ENCODE results near the gene PER3. TPM values are rescaled to one million over a fixed set of nuclear protein-coding genes. Genes with fewer than 3 reads are reported as not detected.

PER3 gene
- total and polyA plus RNA-seq, 9 of the 15 experiments (the other 6 are each of a cell fraction or from before 2014, with no cell fraction given): 11.9 to 22.5 (median 14.6) TPM

DNA sequence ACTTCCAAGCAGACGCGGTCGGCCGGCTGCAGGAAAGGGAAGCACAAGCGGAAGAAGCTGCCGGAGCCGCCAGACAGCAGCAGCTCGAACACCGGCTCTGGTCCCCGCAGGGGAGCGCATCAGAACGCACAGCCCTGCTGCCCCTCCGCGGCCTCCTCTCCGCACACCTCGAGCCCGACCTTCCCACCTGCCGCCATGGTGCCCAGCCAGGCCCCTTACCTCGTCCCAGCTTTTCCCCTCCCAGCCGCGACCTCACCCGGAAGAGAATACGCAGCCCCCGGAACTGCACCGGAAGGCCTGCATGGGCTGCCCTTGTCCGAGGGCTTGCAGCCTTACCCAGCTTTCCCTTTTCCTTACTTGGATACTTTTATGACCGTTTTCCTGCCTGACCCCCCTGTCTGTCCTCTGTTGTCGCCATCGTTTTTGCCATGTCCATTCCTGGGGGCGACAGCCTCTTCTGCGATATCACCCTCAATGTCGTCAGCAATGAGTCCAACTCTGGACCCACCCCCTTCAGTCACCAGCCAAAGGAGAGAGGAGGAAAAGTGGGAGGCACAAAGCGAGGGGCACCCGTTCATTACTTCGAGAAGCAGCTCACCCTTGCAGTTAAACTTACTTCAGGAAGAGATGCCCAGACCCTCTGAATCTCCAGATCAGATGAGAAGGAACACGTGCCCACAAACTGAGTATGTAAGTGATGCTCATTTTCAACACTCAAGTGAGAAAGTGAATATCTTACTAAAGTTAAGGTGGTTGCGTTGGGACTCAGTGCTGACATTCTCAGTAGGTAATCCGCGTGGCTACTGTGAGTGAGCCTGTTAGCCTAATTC is 43.2 kb downstream of the PER3 start (continued):
- TF ChIP-seq ZNF699 (CRISPR knock-in tag; IDR thresholded peaks at IDR 0.05; ENCODE audit: insufficient replicate concordance): no peak
- TF ChIP-seq C11orf30 (IDR thresholded peaks at IDR 0.05; ENCODE audit: low read depth): peak; percentile 82
- TF ChIP-seq HDAC8 (tag; IDR thresholded peaks at IDR 0.05): peak; percentile 86; the same call in 1 of the 2 replicates
- TF ChIP-seq SIX5 (IDR thresholded peaks at IDR 0.05; ENCODE audit: borderline replicate concordance in 1 of 2, insufficient read depth in 1 of 2, low read depth in 1 of 2, low read length in 2 of 2): no peak
- TF ChIP-seq MEF2A (IDR thresholded peaks at IDR 0.05; ENCODE audit: control insufficient read depth, low read depth, low read length): no peak
- peak in 1 of 2 experiments; percentile 20; a peak in 1 of 4 replicates for TF ChIP-seq TBL1XR1 (IDR thresholded peaks at IDR 0.05; ENCODE audit: low read length in 2 of 2)
- TF ChIP-seq MXD1 (CRISPR knock-in tag; IDR thresholded peaks at IDR 0.05; ENCODE audit: borderline replicate concordance, poor library complexity, severe bottlenecking): no peak
- TF ChIP-seq TCF7L2 (IDR thresholded peaks at IDR 0.05; ENCODE audit: low read depth, low read length): no peak
- TF ChIP-seq ZNF398 (CRISPR knock-in tag; IDR thresholded peaks at IDR 0.05): no peak
- no peak; the same call in 1 of the 2 replicates for TF ChIP-seq SP1 (CRISPR knock-in tag; IDR thresholded peaks at IDR 0.05)
- no peak for TF ChIP-seq PHF21A (IDR thresholded peaks at IDR 0.05; ENCODE audit: borderline replicate concordance, low read depth)
- peak; percentile 59 for TF ChIP-seq MTA1 (IDR thresholded peaks at IDR 0.05; ENCODE audit: borderline replicate concordance)
- no peak for TF ChIP-seq CEBPB (tag; IDR thresholded peaks at IDR 0.05)
- no peak for TF ChIP-seq MAFK (IDR thresholded peaks at IDR 0.05; ENCODE audit: low read length)
- TF ChIP-seq MCM5 (IDR thresholded peaks at IDR 0.05; ENCODE audit: low read depth): no peak
- no peak for TF ChIP-seq CREB5 (CRISPR knock-in tag; IDR thresholded peaks at IDR 0.05)
- TF ChIP-seq ARID1B (IDR thresholded peaks at IDR 0.05): 0 out of 2 replicates have a peak, but pooled peaks have one; percentile 27
- no peak for TF ChIP-seq NR4A1 (CRISPR knock-in tag; IDR thresholded peaks at IDR 0.05)
- no peak; the same call in 1 of the 2 replicates for TF ChIP-seq NR4A1 (tag; IDR thresholded peaks at IDR 0.05)

Data from K562 (cell line).